SU-DHL-6 (cell line): Measurements from ENCODE around the gene PRKAB2.

ENCODE experiments used
- EZH2phosphoT487 ChIP-seq: fragments of 200-600 bp; sonication (generic), shearing (Covaris generic); conservative IDR thresholded peaks from 2 replicates; pipeline ENCODE4 v1.6.1; 2018; ENCODE audit warnings: mild to moderate bottlenecking, antibody characterized with exemption, low read length, moderate library complexity, mixed read lengths
- TF ChIP-seq, protein P1 (sequence below): fragments of 200-600 bp; sonication (generic); IDR thresholded peaks from one replicate; pipeline ENCODE4 v1.5.1; 2017; ENCODE audit warnings: antibody characterized with exemption, mild to moderate bottlenecking, low read length, moderate library complexity; ENCODE audit not compliant: insufficient read depth, poor library complexity, severe bottlenecking

GRCh38 chr1:147169840-147170674, 2.2 kb downstream of the PRKAB2 start:
- TF ChIP-seq, protein P1, sequence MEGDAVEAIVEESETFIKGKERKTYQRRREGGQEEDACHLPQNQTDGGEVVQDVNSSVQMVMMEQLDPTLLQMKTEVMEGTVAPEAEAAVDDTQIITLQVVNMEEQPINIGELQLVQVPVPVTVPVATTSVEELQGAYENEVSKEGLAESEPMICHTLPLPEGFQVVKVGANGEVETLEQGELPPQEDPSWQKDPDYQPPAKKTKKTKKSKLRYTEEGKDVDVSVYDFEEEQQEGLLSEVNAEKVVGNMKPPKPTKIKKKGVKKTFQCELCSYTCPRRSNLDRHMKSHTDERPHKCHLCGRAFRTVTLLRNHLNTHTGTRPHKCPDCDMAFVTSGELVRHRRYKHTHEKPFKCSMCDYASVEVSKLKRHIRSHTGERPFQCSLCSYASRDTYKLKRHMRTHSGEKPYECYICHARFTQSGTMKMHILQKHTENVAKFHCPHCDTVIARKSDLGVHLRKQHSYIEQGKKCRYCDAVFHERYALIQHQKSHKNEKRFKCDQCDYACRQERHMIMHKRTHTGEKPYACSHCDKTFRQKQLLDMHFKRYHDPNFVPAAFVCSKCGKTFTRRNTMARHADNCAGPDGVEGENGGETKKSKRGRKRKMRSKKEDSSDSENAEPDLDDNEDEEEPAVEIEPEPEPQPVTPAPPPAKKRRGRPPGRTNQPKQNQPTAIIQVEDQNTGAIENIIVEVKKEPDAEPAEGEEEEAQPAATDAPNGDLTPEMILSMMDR = no peak
- no peak for TF ChIP-seq EZH2phosphoT487
